Neural cell (in vitro differentiated cells): ENCODE data around the gene DNAH17. TPM values are rescaled to one million over a fixed set of nuclear protein-coding genes. Genes with fewer than 3 reads are reported as not detected.

ENCODE experiments used
- H2AFZ ChIP-seq: fragments of 200-600, 300-800 bp; sonication (generic), shearing (Covaris generic); 2 replicates; pipeline ENCODE4 v1.6.0; 2014; ENCODE audit warnings: low read depth, mild to moderate bottlenecking, antibody characterized with exemption, low read length, moderate library complexity
- H3F3A ChIP-seq: fragments of 200-600 bp; shearing (Covaris generic); 2 replicates; pipeline ENCODE4 v1.6.1; 2016; ENCODE audit warnings: mild to moderate bottlenecking, moderate library complexity, mixed read lengths, antibody characterized with exemption, low read length; ENCODE audit not compliant: insufficient read depth, poor library complexity, severe bottlenecking
- H3K27ac ChIP-seq: fragments of 200-600, 300-800 bp; sonication (generic), shearing (Covaris generic); 2 replicates; pipeline ENCODE4 v1.5.1; 2014; ENCODE audit warnings: mild to moderate bottlenecking, low read length, moderate library complexity
- H3K27me3 ChIP-seq: fragments of 300-800, 200-600 bp; sonication (generic), shearing (Covaris generic); 2 replicates; pipeline ENCODE4 v1.6.0; 2014; ENCODE audit warnings: mild to moderate bottlenecking, low read depth, low read length, moderate library complexity; ENCODE audit not compliant: insufficient read depth
- H3K36me3 ChIP-seq: fragments of 300-800, 200-600 bp; sonication (generic), shearing (Covaris generic); 2 replicates; pipeline ENCODE4 v1.5.1; 2014; ENCODE audit warnings: mild to moderate bottlenecking, antibody characterized with exemption, low read length, moderate library complexity; ENCODE audit not compliant: insufficient read depth
- H3K4me2 ChIP-seq: fragments of 300-800, 200-600 bp; sonication (generic), shearing (Covaris generic); 2 replicates; pipeline ENCODE4 v1.6.0; 2014; ENCODE audit warnings: mild to moderate bottlenecking, low read length
- H3K4me3 ChIP-seq: fragments of 300-800, 200-600 bp; sonication (generic), shearing (Covaris generic); 2 replicates; pipeline ENCODE4 v1.5.1; 2014; ENCODE audit warnings: mild to moderate bottlenecking, low read length, moderate library complexity
- H3K79me2 ChIP-seq: fragments of 200-600 bp; shearing (Covaris generic); replicated peaks from 2 replicates; pipeline ENCODE4 v1.6.0; 2014; ENCODE audit warnings: mild to moderate bottlenecking, low read length, moderate library complexity; ENCODE audit not compliant: insufficient read depth
- H3K9ac ChIP-seq: fragments of 300-800, 200-600 bp; sonication (generic), shearing (Covaris generic); 2 replicates; pipeline ENCODE4 v1.6.1; 2016; ENCODE audit warnings: mild to moderate bottlenecking, low read length, mixed read lengths
- H3K9me2 ChIP-seq: fragments of 200-600 bp; shearing (Covaris generic); 2 replicates; pipeline ENCODE4 v1.6.1; 2016; ENCODE audit warnings: mild to moderate bottlenecking, low read length, mixed read lengths; ENCODE audit not compliant: insufficient read depth
- H3K9me3 ChIP-seq: fragments of 200-600, 300-800 bp; sonication (generic), shearing (Covaris generic); 2 replicates; pipeline ENCODE4 v1.6.1; 2016; ENCODE audit warnings: mild to moderate bottlenecking, mixed run types, low read length, moderate library complexity, mixed read lengths
- H4K20me1 ChIP-seq: fragments of 200-600 bp; shearing (Covaris generic); 2 replicates; pipeline ENCODE4 v1.6.1; 2016; ENCODE audit warnings: mild to moderate bottlenecking, mixed run types; ENCODE audit not compliant: insufficient read depth
- EP300 ChIP-seq: fragments of 450-650 bp; conservative IDR thresholded peaks from 2 replicates; pipeline ENCODE4 v1.6.1; 2014; ENCODE audit warnings: antibody characterized with exemption, mild to moderate bottlenecking, moderate library complexity; ENCODE audit not compliant: poor library complexity, severe bottlenecking
- EZH2 ChIP-seq: fragments of 200-600, 300-800 bp; shearing (Covaris generic), sonication (generic); IDR thresholded peaks from 2 replicates; pipeline ENCODE4 v1.6.1; 2014; ENCODE audit warnings: antibody characterized with exemption, low read length, borderline replicate concordance, mild to moderate bottlenecking; ENCODE audit not compliant: insufficient read depth, poor library complexity, severe bottlenecking
- MXI1 ChIP-seq: fragments of 450-650 bp; conservative IDR thresholded peaks from 2 replicates; pipeline ENCODE4 v1.6.1; 2014; ENCODE audit warnings: antibody characterized with exemption, mild to moderate bottlenecking; ENCODE audit not compliant: poor library complexity, severe bottlenecking
- POLR2AphosphoS5 ChIP-seq: IDR thresholded peaks from 2 replicates; pipeline ENCODE4 v1.6.1; 2012
- RAD21 ChIP-seq: fragments of 450-650 bp; conservative IDR thresholded peaks from 2 replicates; pipeline ENCODE4 v1.6.1; 2014; ENCODE audit warnings: antibody characterized with exemption, mild to moderate bottlenecking, moderate library complexity
- SMC3 ChIP-seq: fragments of 450-650 bp; conservative IDR thresholded peaks from 2 replicates; pipeline ENCODE4 v1.6.1; 2014; ENCODE audit warnings: antibody characterized with exemption, mild to moderate bottlenecking, moderate library complexity; ENCODE audit not compliant: poor library complexity
- TAF1 ChIP-seq: IDR thresholded peaks from 2 replicates; pipeline ENCODE4 v1.6.1; 2012; ENCODE audit warnings: low read depth
- polyA plus RNA-seq: library from polyadenylated mRNA; depleted of rRNA; stranded (reverse); fragments of >200 nt; gene quantifications from 2 replicates; pipeline ENCODE4 v1.2.3, GENCODE V29; 2014
- TF ChIP-seq, protein P1 (sequence below): fragments of 450-650 bp; IDR thresholded peaks from 2 replicates; pipeline ENCODE4 v1.5.1; 2014; ENCODE audit warnings: antibody characterized with exemption, mild to moderate bottlenecking, moderate library complexity; ENCODE audit not compliant: poor library complexity, severe bottlenecking
- TF ChIP-seq, protein P2 (sequence below): IDR thresholded peaks from 2 replicates; pipeline ENCODE4 v1.6.1; 2012; ENCODE audit warnings: borderline replicate concordance

The DNAH17 gene
- polyA plus RNA-seq, 1 donor from 2014 or later: not detected

DNA sequence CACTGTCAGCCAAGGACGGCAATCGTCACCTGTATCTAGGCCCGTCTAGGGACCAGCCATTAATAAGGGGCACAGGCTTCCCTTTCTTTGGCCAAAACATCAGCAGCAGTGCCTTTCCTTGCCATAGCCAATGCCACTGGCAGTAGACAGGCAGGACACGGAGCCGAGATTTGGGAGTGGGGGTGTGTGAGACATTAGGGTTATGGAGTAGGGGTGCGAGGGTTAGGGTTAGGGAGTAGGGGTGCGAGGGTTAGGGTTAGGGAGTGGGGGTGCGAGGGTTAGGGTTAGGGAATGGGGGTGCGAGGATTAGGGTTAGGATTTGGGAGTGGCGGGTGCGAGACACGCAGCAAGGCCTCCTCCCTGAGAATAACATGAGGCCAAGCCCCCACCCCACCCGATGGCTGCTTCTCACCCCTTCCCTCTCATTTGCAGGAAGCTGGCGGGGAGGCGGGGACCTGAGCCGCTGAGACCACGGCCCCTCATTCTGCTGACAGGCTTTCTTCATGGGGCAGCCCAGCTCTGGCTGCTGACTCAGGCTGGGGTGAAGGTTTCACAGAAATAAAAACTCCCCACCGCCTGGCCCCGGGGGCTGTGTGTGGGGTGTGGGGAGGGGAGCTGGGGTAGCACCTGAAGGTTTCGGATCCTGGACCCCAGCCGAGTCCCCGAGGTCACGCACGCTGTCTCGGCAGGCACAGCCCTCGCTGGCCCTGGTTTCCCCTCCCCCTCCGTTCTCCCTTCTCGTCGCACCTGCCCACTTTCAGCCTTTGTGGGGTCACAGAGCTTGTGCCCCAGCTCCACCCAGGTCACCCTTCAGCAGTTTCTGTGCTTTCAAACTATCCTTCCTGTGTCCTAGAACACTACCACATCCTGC, 104.9 kb downstream of the DNAH17 start:
- no peak overlapping the region for H3K27ac ChIP-seq
- no peak overlapping the region for H3K9ac ChIP-seq
- H3K4me3 ChIP-seq: no peak overlapping the region
- no peaks in the 10 kb centered on the region for H4K20me1 ChIP-seq
- TF ChIP-seq, protein P1, sequence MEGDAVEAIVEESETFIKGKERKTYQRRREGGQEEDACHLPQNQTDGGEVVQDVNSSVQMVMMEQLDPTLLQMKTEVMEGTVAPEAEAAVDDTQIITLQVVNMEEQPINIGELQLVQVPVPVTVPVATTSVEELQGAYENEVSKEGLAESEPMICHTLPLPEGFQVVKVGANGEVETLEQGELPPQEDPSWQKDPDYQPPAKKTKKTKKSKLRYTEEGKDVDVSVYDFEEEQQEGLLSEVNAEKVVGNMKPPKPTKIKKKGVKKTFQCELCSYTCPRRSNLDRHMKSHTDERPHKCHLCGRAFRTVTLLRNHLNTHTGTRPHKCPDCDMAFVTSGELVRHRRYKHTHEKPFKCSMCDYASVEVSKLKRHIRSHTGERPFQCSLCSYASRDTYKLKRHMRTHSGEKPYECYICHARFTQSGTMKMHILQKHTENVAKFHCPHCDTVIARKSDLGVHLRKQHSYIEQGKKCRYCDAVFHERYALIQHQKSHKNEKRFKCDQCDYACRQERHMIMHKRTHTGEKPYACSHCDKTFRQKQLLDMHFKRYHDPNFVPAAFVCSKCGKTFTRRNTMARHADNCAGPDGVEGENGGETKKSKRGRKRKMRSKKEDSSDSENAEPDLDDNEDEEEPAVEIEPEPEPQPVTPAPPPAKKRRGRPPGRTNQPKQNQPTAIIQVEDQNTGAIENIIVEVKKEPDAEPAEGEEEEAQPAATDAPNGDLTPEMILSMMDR: no peak
- TF ChIP-seq TAF1 (no peak), POLR2AphosphoS5 (no peak), EP300 (no peak), SMC3 (no peak), RAD21 (no peak), EZH2 (no peak), MXI1 (no peak)
- TF ChIP-seq, protein P2, sequence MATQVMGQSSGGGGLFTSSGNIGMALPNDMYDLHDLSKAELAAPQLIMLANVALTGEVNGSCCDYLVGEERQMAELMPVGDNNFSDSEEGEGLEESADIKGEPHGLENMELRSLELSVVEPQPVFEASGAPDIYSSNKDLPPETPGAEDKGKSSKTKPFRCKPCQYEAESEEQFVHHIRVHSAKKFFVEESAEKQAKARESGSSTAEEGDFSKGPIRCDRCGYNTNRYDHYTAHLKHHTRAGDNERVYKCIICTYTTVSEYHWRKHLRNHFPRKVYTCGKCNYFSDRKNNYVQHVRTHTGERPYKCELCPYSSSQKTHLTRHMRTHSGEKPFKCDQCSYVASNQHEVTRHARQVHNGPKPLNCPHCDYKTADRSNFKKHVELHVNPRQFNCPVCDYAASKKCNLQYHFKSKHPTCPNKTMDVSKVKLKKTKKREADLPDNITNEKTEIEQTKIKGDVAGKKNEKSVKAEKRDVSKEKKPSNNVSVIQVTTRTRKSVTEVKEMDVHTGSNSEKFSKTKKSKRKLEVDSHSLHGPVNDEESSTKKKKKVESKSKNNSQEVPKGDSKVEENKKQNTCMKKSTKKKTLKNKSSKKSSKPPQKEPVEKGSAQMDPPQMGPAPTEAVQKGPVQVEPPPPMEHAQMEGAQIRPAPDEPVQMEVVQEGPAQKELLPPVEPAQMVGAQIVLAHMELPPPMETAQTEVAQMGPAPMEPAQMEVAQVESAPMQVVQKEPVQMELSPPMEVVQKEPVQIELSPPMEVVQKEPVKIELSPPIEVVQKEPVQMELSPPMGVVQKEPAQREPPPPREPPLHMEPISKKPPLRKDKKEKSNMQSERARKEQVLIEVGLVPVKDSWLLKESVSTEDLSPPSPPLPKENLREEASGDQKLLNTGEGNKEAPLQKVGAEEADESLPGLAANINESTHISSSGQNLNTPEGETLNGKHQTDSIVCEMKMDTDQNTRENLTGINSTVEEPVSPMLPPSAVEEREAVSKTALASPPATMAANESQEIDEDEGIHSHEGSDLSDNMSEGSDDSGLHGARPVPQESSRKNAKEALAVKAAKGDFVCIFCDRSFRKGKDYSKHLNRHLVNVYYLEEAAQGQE: no peak
- H3K79me2 ChIP-seq: no peaks in the 10 kb centered on the region
- H2AFZ ChIP-seq: no peak overlapping the region
- H3K9me2 ChIP-seq: no peaks in the 10 kb centered on the region
- no peak overlapping the region for H3K4me2 ChIP-seq
- no peaks in the 10 kb centered on the region for H3F3A ChIP-seq
- H3K36me3 ChIP-seq: no peaks in the 10 kb centered on the region
- H3K27me3 ChIP-seq: no peaks in the 10 kb centered on the region
- no peaks in the 10 kb centered on the region for H3K9me3 ChIP-seq

DNA sequence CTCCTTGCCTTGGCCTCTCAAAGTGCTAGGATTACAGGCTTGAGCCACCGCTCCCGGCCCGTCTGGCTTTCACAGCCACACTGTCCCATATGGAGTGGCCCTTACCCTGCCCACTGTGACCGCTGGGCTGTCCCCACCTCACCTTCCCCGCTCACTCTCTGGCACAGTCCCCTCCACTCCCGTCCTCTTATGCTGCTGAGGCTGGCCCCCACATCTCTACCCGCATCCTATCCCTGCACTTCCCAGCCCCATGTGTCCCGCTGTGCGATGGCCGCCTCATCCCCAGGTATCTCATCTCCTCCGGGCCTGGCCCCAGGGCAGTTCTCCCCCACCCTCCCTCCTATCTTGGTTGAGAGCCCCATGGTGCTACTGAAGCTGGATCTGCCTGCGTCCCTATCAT, 105.6 kb downstream of the DNAH17 start:
- Histone ChIP-seq H3K9ac (no peak overlapping the region), H3K9me3 (no peaks in the 10 kb centered on the region), H3K4me3 (no peak overlapping the region), H3K4me2 (no peak overlapping the region), H3K27me3 (no peaks in the 10 kb centered on the region), H4K20me1 (no peaks in the 10 kb centered on the region), H3K36me3 (no peaks in the 10 kb centered on the region), H3K9me2 (no peaks in the 10 kb centered on the region), H3K27ac (no peak overlapping the region), H3F3A (no peaks in the 10 kb centered on the region), H3K79me2 (no peaks in the 10 kb centered on the region), H2AFZ (no peak overlapping the region)
- TF ChIP-seq MXI1 (no peak), POLR2AphosphoS5 (no peak), TAF1 (no peak), RAD21 (no peak), SMC3 (no peak), EZH2 (no peak), EP300 (no peak)
- TF ChIP-seq, protein P1: no peak
- TF ChIP-seq, protein P2: no peak
